NCI-H1436 (cell line): ENCODE data around the gene CEBPG.

Experiments used
- DNase-seq: peaks from one replicate; lab custom pipeline; 2025; lab: John Stamatoyannopoulos, UW

Gene CEBPG

DNA sequence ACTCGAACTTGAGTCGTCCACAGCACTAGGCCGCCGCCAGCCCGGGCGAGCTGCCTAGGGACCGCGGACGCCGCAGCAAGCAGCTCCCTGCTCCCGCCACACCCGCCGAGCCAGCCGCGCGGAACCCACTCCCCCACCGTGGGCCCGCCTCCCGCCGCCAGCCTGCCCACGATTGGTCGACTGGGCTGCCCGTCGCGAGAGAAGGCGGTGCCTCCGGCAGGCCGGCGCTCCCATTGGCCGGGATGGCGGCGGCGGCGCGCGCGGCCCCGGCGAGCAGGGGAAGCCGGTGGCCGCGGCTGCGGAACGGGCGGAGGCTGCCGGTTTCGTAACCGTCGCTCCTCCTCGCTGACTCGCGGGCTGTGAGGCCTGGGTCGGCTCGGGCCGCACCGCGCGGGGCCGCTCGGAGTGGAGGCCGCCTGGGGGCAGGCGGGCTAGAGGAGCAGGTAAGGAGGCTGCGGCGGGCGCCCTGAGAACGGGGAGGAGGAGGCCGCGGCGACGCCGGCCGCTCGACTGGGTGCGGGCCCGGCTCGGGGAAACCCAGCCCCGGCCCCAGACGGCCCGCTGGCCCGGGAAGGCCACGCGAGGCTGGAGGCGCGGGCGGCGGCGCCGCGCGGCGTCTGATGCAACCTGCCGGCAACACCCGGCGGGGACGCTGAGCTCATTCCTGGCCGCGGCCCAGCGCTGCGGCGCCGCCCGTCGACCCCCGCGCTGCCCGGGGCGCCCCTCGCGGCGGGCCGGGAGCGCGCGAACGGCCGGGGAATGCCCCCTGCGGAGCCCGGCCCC lies at the start of gene CEBPG:
TSS of gene CEBPG (plus strand) at position 257 of the 783 bp plus-strand sequence. CDS start 5,531 bp downstream, outside the sequence.
- peak; percentile 80 for DNase-seq

DNA sequence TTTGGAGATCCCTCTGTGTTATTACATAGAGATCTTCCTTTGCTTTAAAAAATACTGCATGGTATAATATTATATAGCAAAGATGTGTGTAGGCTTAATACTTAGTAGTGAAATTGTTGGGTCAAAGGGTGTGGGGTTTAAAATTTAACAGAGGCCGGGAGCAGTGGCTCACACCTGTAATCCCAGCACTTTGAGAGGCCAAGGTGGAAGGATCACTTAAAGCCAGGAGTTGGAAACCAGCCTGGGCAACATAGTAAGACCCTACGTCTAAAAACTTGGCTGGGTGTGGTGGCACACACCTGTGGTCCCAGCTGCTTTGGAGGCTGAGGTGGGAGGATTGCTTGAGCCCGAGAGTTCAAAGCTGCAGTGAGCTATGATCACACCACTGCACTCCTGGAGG lies 48.9 kb upstream of the CEBPG start:
- DNase-seq, result no peak

DNA sequence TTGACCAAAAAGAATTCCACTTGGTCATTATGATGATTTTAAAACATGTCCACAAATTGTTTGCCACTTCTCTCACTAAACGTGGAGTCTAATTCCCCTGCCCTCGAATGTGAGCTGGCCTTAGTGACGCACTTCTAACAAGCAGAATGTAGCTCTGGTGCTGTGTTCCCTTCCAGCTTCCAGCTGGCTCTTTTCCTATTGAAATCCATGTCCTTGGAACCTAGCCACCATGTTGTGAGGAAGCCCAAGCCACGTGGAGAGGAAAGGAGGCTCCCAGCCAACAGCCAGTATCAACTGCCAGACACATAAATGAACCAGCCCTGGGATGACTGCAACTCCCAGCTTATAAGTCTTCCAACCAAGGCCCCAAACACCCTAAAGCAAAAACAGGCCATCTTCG lies 47.6 kb upstream of the CEBPG start:
- DNase-seq, result no peak

DNA sequence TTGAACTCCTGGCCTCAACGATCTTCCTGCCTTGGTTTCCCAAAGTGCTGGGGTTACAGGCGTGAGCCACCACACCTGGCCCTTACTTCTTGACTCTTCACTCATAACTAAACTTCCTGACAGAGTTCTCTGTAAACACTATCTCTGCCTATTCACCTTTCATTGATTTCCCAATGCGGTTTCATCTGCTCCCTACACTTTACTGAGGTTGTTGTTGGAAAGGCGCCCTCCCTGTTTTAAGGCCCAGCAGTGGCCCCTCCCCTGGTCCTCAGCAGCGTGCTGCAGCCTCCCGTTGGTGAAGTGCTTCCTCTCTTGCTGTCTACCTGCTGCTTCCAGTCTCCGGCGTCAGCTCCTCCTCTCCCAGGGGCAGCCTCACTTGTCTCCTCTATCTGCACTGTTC lies 44.4 kb upstream of the CEBPG start:
- DNase-seq, result no peak

DNA sequence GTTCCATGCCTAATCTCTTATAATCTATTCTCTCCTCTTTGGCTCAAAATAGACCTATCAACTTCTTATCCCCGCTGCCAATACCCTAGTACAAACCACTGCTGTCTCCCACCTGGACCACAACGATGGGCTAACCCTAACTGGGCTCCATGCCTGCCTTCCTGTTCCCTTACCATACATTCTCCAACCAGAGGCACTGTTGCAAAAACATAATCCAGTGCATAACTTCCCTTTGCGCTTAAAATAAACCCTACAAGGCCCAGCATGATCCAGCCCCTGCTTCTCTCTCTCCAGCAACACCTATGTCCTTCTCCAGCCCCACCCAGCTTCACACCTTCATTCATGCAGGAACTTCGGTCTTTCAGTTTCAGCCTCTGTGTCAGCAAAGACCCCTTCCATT lies 43.8 kb upstream of the CEBPG start:
- DNase-seq, result no peak

DNA sequence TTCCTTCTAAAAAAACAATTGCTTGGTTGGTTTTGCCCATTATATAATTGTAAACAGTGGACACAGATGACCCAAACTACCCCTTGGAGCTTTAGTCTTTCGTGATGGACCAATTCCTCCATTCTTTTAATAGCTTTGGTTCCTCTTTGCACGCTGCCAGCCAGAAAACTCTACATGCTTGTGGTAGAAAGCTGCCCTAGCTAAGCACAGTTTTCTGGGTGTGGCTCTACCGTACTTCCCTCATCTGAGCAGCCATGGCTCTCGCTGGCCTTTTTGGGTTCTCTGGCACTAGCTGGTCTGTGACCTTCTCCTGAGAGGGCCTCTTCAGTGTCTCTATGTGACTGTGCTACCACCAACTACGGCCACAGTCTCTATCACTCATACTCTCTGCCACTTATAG lies 41.3 kb upstream of the CEBPG start:
- DNase-seq, result no peak

DNA sequence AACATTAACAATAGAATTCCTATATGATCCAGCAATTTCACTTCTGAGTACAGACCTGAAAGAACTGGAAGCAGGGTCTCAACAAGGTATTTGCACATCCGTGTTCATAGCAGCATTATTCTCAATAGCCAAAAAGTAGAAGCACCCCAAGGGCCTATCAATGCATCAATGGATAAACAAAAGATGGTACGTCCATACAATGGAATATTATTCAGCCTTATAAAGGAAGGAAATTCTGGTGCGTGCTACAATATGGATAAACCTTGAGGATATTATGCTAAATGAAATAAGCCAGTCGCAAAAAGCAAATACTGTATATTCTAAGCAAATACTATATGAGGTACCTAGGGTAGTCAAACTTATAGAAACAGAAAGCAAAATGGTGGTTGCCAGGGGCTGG lies 40.4 kb upstream of the CEBPG start:
- DNase-seq, result no peak

DNA sequence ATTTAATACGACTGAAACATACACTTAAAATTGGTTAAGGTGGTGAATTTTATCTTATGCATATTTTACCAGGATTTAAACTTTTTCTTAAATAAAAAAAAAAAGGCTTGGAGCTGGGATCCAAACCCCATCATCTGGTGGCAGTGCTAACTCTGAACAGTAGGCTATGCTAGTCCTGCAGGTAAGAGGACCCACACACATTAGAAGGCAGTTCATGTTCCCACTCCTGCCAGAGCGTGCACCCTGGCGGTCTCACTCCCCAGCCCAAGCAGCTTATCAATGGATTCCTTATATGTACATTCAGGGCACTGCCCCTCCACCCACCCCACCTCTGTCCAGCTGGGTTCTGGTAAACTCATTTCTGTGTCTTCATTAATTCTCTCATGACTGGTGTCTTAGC lies 39.9 kb upstream of the CEBPG start:
- no peak for DNase-seq

DNA sequence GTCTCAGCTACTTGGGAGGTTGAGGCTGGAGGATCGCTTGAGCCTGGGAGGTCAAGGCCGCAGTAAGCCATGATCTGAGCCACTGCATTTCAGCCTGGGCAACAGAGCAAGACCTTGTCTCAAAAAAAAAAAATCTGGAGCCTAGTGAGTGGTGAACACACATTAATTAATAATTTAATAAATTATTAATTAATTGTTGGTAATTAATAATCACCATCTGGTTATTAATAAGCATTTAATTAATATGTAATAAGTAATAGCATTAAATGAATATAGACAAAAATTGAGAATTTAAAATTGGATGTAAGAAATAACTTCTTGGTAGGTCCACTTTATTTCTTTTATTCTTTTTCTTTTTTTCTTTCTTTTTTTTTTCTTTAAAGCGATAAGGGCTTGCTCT lies 39.2 kb upstream of the CEBPG start:
- DNase-seq, result no peak

DNA sequence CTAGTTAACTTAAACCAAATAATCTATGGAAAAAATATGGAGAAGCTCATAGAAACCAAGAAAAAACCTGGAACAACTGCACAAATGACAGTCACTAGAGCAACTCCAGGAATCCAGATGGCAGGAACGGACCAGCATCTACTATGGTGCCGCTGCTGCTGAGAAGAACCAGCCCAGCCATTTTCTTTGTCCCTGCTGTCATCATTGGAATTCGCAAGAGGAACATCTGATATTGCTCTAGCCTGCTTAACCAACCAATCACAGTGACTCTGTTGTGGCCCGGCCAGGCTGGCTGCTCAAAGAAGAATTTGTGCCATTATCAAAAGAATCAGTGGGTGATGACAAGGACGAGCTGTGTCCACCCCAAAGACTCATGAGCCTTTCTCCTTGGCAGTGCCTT lies 38.1 kb upstream of the CEBPG start:
- no peak for DNase-seq

DNA sequence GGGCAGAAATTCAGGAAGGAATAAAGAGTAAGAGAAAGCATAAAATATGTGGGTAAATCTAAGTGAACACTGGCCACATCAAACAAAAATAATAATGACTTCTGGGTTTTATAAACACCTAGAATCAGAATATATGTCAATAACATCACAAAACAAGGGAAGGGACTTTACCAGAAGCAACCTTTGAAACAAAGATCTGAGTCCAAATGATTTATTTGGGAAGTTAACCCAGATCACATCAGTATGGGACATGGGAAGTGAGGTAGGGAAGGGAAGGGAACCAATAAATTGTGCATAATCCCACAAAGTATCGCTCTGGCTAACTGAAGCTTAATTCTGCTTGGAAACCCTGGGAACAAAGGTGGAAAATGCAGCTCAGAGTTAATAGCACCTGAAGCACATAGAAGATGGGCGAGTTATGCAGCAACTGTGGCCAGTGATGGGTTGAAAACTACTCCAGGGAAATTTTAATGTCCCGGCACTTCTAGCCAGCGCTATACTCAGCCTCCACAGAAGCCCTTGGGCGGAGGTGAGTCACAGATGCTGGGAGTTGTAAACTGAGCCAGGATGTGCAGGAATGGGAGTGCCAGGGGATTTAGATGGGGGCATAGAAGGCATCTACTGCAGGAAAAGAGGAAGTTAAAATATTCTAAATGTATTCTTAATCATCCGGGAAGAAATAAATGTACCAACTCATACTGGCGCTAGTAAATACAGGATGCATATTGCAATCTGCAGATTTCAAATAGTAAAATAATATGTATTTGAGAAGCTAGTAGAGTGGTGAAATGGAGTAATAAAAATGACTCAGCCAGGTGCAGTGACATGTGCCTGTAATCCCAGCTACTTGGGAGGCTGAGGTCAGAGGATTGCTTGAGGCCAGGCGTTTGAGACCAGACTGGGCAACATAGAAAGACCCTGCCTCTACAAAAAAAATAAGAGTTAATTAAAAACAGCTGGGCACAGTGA lies 34.2 kb upstream of the CEBPG start:
- no peak for DNase-seq

DNA sequence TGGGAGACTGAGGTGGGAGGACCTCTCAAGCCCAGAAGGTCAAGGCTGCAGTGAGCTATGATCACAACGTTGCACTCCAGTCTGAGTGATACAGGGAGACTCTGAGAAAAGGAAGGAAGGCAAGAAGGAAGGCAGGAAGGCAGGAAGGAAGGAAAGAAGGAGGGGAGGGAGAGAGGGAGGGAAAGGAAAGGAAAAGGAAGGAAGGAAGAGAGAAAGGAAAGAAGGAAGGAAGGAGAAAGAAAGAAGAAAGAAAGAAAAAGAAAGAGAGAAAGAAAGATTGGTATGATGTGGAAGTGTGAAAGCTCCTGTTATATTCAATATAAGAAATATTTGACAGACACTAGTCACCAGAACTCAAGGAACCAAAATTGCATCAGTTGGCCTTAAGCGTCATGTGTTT lies 32.5 kb upstream of the CEBPG start:
- DNase-seq, result no peak

DNA sequence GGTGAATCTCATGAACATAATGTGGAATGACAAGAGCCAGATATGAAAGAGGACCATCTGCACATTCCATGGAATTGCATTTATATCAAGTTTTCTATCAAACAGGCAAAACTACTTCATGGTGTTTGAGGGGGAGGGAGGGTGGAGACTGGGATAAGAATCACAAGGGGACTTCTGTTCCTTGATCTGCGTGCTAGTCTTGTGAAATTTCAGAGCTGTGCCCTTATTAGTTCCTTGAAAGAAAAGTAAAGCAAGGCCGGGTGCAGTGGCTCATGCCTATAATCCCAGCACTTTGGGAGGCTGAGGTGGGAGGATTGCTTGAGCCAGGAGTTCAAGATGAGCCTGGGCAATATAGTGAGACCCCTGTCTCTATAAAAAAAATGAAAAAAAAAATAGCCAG lies 30.2 kb upstream of the CEBPG start:
- DNase-seq, result no peak

DNA sequence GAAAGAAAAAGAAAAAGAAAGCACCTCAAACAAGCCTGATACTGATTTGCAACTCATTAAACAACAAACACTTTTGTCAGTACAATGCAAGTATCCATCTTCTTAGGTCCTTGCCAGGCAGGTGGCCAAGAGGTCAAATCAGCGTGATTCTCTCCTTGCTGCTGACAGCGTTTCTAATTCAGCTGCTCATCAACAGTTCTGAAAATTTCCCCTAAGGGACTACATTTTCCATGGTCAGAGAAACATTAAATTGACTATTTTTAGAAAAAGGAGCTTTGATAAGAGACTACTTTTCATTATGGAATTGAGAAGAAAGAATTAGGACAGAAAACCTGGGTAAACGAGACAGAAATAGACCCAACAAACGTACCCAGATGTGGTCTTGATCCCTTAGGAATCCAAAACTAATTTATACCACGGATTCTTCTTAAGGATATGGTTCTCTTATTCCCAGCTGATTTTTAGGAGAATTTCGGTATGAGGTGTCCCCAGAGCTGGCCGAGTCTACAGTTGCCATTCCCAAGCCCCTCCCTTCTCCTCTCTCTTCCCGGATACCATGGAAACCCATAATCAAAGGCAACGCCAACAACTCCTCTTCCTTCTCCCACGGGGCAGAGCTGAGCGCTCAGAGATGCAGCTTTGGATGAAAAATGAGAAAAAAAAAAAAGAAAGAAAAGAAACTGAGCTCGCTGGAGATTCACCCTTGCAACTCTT lies 29.5 kb upstream of the CEBPG start:
- no peak for DNase-seq

DNA sequence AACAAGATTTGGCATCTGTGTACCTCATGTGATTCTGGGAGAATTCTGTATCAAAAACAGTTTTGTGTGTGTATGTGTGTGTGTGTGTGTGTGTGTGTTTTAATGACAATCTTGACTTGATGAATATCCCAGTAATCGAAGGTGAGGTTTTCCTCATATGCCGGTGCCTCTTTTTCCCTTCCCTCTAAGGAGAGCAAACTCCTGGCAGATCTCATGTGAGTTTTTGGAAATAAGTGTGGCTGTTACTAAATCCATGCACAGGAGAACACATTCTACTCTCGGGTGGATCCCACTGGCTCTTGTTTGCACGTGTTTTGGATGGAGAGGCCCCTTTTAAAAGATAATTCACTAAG lies 29.0 kb upstream of the CEBPG start:
- DNase-seq, result no peak

DNA sequence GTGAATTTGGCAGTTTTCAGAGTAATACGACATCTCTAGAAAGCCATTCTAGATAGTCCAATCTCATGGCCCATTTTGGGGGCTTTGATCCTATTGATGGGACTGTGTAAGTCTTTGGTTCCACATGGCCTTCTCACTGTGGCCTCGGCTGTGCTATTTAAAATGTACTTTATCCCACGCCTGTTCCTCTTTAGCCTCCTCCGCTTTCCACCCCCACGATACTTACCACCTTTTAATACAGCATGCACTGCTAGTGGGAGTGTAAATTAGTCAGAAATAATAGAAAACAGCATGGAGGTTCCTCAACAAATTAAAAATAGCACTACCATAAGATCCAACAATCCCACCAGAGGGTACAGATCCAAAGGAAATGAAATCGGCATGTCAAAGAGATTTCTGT lies 28.3 kb upstream of the CEBPG start:
- no peak for DNase-seq

DNA sequence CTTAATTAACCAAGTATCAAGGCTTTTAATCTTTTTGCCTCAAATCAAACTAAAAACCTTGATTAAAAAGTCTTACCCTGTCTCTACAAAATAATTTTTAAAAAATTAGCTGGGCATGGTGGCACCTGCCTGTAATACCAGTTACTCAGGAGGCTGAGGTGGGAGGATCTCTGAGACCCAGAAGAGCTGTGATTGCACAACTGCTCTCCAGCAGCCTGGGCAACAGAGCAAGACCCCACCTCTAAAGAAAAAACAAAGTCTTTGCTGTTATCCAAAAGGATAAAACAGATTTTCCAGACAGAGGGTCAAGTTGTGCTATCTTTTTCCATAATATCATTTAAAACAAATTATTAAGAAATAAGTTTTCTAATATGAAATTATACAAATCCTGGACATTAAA lies 26.8 kb upstream of the CEBPG start:
- DNase-seq, result no peak

DNA sequence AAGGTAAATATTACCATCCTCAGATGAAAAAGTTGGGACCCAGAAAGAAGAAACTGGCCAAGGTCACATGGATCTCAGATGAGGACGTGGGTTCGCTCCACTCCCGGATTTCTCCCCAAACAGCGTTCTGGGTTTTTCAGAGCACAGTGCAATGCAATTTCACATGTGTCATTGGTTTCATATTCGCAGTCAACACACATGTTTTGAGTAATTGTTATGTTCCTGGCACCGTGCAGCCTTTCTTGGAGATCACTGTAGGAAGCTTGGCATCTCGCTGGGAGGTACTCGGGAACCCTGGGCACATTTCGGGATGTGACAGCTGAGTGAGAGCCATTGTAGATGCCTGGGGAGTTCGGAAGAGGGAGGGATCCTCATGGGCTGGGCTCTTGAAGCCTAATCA lies 26.2 kb upstream of the CEBPG start:
- no peak for DNase-seq

DNA sequence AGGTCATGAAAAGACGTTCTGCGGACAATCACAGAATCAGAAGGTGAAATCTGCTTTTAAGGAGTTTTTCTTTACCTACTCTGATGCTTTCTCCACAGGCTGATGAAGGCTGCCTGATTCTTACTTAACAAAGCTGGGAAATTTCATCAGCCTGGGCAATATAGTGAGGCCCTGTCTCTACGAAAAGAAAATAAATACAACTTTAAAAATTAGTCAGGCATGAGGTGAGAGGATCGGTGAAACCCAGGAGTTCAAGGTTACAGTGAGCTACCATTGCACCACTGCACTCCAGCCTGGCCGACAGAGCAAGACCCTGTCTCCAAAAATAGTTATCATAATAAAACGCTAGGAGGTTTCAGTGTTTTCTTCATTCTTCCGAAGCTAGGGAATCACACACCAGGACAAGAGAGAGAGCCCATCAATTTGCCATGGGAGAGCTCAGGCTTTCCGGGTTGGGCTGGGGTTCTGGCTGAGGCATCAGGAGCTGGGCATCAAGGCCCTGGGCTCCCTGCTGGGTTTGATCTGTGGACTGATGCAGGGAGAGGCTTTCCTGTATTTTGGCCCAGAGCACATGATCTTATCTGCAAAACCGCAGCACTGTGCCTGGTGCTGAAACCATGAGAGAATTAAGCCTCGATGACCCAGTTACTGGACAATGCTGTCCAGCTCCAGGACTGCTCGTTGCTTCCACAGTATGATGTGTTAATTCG lies 25.1 kb upstream of the CEBPG start:
- DNase-seq, result no peak

DNA sequence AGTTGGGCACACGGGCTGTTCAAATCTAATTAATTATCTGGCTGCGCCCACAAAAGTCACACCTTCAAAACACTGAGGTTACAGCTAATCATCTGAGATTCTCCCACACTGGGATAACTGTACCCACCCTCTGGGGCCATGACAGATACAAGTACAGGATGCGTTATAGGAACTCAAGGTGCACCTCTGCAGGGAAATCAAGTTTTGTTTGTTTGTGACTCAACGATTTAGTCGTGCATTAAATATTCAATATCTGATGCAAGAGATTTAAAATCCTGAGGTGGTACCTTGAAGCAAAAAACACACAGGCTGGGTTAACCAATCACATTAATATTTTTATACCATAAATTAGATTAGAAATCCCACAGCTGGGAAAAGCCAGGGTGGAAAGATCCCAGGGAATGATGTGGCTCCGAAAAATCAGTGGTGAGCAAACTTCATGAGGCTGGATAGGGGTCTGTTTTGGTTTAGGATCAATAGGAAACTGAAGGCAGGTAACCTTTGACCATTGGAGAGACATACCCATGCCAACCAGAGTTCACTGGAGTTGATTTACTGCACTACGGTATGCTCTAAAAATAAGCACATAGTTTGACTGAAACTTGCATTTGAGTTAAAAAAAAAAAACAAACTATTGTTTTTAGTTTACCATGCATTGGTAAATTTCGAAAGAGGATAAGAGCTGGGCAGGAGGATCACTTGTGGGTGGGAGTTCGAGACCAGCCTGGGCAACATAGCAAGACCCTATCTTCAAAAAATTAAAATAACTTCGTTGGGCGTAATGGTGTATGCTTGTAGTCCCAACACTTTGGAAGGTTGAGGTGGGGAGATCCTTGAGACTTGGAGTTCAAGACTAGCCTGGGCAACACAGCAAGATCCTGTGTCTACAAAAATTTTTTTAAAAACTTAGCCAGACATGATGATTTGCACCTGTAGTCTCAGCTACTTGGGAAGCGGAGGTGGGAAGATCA lies 23.9 kb upstream of the CEBPG start:
- DNase-seq, result no peak
